SU-DHL-6 (cell line): ENCODE data around the gene KDELR3.

Experiments used
- EZH2phosphoT487 ChIP-seq: fragments of 200-600 bp; sonication (generic), shearing (Covaris generic); conservative IDR thresholded peaks from 2 replicates; pipeline ENCODE4 v1.6.1; 2018; ENCODE audit warnings: mild to moderate bottlenecking, antibody characterized with exemption, low read length, moderate library complexity, mixed read lengths
- TF ChIP-seq, protein P1 (sequence below): fragments of 200-600 bp; sonication (generic); IDR thresholded peaks from one replicate; pipeline ENCODE4 v1.5.1; 2017; ENCODE audit warnings: antibody characterized with exemption, mild to moderate bottlenecking, low read length, moderate library complexity; ENCODE audit not compliant: insufficient read depth, poor library complexity, severe bottlenecking

DNA sequence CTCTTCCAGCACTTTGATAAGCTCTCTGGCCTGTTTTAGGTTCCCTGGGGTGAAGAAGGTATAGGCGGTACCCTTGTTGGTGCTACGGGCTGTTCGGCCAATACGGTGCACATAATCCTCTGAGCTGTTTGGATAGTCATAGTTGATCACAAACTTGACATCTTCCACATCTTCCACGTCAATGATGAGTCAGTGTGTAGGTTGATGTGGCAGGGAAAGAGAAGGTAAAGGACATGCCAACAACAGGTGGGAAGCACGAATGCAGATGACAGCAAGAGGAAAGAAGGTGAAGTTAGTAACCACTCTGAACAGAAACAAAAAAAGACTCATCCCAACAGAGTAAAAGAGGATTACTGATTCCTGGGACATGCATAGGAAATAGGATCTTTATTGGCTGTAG lies 20.1 kb downstream of the KDELR3 start:
- TF ChIP-seq, protein P1, sequence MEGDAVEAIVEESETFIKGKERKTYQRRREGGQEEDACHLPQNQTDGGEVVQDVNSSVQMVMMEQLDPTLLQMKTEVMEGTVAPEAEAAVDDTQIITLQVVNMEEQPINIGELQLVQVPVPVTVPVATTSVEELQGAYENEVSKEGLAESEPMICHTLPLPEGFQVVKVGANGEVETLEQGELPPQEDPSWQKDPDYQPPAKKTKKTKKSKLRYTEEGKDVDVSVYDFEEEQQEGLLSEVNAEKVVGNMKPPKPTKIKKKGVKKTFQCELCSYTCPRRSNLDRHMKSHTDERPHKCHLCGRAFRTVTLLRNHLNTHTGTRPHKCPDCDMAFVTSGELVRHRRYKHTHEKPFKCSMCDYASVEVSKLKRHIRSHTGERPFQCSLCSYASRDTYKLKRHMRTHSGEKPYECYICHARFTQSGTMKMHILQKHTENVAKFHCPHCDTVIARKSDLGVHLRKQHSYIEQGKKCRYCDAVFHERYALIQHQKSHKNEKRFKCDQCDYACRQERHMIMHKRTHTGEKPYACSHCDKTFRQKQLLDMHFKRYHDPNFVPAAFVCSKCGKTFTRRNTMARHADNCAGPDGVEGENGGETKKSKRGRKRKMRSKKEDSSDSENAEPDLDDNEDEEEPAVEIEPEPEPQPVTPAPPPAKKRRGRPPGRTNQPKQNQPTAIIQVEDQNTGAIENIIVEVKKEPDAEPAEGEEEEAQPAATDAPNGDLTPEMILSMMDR = no peak
- no peak for TF ChIP-seq EZH2phosphoT487
